ENCODE data around the gene PRPF40A. TPM values are rescaled to one million over a fixed set of nuclear protein-coding genes. Genes with fewer than 3 reads are reported as not detected.

Gene PRPF40A
- total RNA-seq, 2 experiments from 2014 or later = 116 to 117 TPM

DNA sequence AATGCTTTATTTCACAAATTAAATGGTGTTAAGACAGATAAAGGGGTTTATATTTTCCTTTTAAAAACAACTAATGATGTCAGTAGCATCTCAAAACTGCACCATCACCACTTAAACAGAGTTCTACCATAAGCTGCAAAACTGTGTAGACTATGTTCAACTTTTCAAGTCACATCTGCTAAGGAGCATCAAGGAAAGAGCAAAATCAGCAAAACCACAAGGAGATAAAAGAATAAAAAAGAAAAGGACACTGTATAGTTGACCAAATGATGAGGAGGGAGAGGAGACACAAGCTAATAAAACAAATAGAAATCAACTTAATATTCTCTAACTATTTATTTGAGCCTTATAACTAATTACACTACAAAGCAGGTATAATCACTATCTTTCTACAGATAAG, 33.9 kb downstream of the PRPF40A start:
- Mint-ChIP-seq H3K27me3 (ENCODE audit: low read depth) (no peaks in the 10 kb centered on the region), H3K27ac (no peak overlapping the region), H3K4me1 (ENCODE audit: low read depth) (peaks cover 4% of the 10 kb centered on the region), H3K4me3 (no peak overlapping the region), H3K9me3 (ENCODE audit: insufficient read depth) (no peaks in the 10 kb centered on the region), H3K36me3 (ENCODE audit: low read depth) (peaks cover 38% of the 10 kb centered on the region)
- POLR2A ChIA-PET = no interaction called here
- ATAC-seq (no peak), DNase-seq (no peak)
- CTCF ChIA-PET = interaction anchor here (2.0 kb wide), 1 partner anchor 33 kb away, joined by 5 read pairs; the partner anchor contains the start of gene PRPF40A

DNA sequence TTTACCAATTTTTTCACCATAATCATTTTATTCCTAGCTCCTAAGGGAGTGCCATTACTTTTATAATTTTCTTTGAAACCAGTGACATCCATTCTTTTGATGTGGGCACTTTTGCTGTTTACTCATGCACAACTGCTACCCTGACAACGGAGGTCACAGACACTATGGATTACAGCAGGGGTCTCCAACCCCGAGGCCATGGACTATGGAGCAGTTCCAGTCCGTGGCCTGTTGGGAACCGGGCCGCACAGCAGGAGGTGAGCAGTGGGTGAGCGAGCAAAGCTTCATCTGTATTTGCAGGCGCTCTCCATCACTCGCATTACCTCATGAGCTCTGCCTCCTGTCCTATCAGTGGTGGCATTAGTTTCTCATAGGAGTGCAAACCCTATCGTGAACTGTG, 34.6 kb downstream of the PRPF40A start:
- H3K4me3 Mint-ChIP-seq = no peak overlapping the region
- no peaks in the 10 kb centered on the region for H3K27me3 Mint-ChIP-seq (ENCODE audit: low read depth)
- POLR2A ChIA-PET = no interaction called here
- H3K27ac Mint-ChIP-seq = no peak overlapping the region
- ATAC-seq (no peak), DNase-seq (no peak)
- H3K4me1 Mint-ChIP-seq (ENCODE audit: low read depth) = peaks cover 4% of the 10 kb centered on the region
- H3K36me3 Mint-ChIP-seq (ENCODE audit: low read depth) = peaks cover 33% of the 10 kb centered on the region
- H3K9me3 Mint-ChIP-seq (ENCODE audit: insufficient read depth) = no peaks in the 10 kb centered on the region
- CTCF ChIA-PET = interaction anchor here (2.0 kb wide), 1 partner anchor 34 kb away, joined by 5 read pairs; the partner anchor contains the start of gene PRPF40A

DNA sequence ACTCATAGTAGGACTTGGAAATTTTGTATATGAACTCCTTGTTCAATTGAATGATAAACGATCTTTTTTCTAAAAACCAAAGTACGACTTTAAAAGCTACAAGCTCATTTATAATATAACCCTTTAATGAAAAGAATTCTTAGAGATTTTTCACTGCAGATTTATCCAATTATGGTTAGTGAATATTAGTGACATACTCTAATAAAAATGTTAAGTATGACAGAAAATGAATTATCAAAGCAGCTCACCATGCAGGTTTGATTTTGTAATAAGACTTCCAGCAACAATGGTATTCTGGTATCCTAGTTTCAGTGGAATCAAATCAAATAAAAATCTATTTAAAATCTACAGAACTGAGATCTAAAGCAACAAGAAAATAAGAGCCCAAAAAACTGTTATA, 38.5 kb downstream of the PRPF40A start:
- no peak for ATAC-seq
- H3K36me3 Mint-ChIP-seq (ENCODE audit: low read depth) = peaks cover 36% of the 10 kb centered on the region
- ChIA-PET CTCF (no interaction called here), POLR2A (interaction anchor here (0.6 kb wide), 1 partner anchor 38 kb away, joined by 3 read pairs; the partner anchor contains the start of gene PRPF40A)
- no peak overlapping the region for H3K4me3 Mint-ChIP-seq
- H3K9me3 Mint-ChIP-seq (ENCODE audit: insufficient read depth) = no peaks in the 10 kb centered on the region
- no peaks in the 10 kb centered on the region for H3K27me3 Mint-ChIP-seq (ENCODE audit: low read depth)
- H3K4me1 Mint-ChIP-seq (ENCODE audit: low read depth) = no peaks in the 10 kb centered on the region
- no peak overlapping the region for H3K27ac Mint-ChIP-seq
- no peak for DNase-seq

DNA sequence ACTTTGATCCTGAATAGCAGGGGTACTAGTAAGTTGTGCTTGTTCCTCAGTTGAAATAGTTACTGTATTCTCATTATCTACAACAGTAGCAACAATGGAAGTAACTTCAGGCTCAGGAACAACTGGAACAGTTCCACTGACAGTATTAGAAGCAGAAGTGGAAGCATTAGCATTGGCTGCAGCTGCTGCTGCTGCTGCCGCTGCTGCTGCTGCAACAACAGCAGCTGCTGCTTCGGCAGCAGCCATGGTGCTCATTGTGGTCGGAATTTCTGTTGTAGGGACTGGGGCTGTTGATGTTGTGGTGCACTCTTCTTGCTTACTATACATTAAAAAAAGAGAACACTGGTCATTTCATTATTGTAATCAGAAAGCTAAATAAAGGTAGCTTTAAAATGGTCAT, 40.8 kb downstream of the PRPF40A start:
- ChIA-PET CTCF (no interaction called here), POLR2A (interaction anchor here (1.0 kb wide), 1 partner anchor 40 kb away, joined by 5 read pairs; the partner anchor contains the start of gene PRPF40A)
- Mint-ChIP-seq H3K27me3 (ENCODE audit: low read depth) (no peaks in the 10 kb centered on the region), H3K27ac (no peak overlapping the region), H3K4me3 (no peak overlapping the region), H3K9me3 (ENCODE audit: insufficient read depth) (no peaks in the 10 kb centered on the region), H3K36me3 (ENCODE audit: low read depth) (peaks cover 45% of the 10 kb centered on the region), H3K4me1 (ENCODE audit: low read depth) (no peaks in the 10 kb centered on the region)
- ATAC-seq = no peak
- DNase-seq = no peak

GRCh38 chr2:152674334-152674733, 42.9 kb downstream of the PRPF40A start:
- ATAC-seq = no peak
- no peaks in the 10 kb centered on the region for H3K27me3 Mint-ChIP-seq (ENCODE audit: low read depth)
- DNase-seq = no peak
- no peaks in the 10 kb centered on the region for H3K4me1 Mint-ChIP-seq (ENCODE audit: low read depth)
- CTCF ChIA-PET = interaction anchor here (1.1 kb wide), 1 partner anchor 39 kb away, joined by 3 read pairs; no protein-coding TSS in a partner anchor
- H3K9me3 Mint-ChIP-seq (ENCODE audit: insufficient read depth) = no peaks in the 10 kb centered on the region
- POLR2A ChIA-PET = no interaction called here
- peaks cover 45% of the 10 kb centered on the region for H3K36me3 Mint-ChIP-seq (ENCODE audit: low read depth)
- no peak overlapping the region for H3K27ac Mint-ChIP-seq
- no peak overlapping the region for H3K4me3 Mint-ChIP-seq

DNA sequence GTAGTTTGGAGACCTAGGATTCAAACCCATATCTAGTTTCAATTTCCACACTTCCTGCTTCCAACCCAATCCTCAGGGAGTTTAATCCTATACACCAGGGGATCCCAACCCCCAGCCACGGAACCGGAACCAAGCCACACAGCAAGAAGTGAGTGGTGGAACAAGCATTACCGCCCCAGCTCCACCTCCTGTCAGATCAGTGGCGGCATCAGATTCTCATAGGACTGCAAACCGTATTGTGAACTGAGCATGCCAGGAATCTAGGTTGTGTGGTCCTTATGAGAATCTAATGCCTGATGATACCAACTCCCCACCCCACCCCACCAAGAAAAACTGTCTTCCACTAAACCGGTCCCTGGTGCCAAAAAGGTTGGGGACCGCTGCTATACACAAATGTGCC, 52.5 kb downstream of the PRPF40A start:
- ATAC-seq (no peak), DNase-seq (no peak)
- peaks cover 64% of the 10 kb centered on the region for H3K36me3 Mint-ChIP-seq (ENCODE audit: low read depth)
- H3K27me3 Mint-ChIP-seq (ENCODE audit: low read depth) = no peaks in the 10 kb centered on the region
- H3K9me3 Mint-ChIP-seq (ENCODE audit: insufficient read depth) = no peaks in the 10 kb centered on the region
- CTCF ChIA-PET = no interaction called here
- H3K4me3 Mint-ChIP-seq = no peak overlapping the region
- no peak overlapping the region for H3K27ac Mint-ChIP-seq
- no peaks in the 10 kb centered on the region for H3K4me1 Mint-ChIP-seq (ENCODE audit: low read depth)
- POLR2A ChIA-PET = interaction anchor here (0.7 kb wide), 1 partner anchor 489 kb away, joined by 3 read pairs; the partner anchor contains the start of gene STAM2

- H3K9me3 Mint-ChIP-seq (ENCODE audit: insufficient read depth) = no peaks in the 10 kb centered on the region
- no peak overlapping the region for H3K4me3 Mint-ChIP-seq
- H3K36me3 Mint-ChIP-seq (ENCODE audit: low read depth) = peaks cover 61% of the 10 kb centered on the region
- H3K27ac Mint-ChIP-seq = no peak overlapping the region
- no peaks in the 10 kb centered on the region for H3K4me1 Mint-ChIP-seq (ENCODE audit: low read depth)
- DNase-seq = no peak
- H3K27me3 Mint-ChIP-seq (ENCODE audit: low read depth) = no peaks in the 10 kb centered on the region
- ChIA-PET POLR2A (no interaction called here), CTCF (interaction anchor here (0.8 kb wide), 1 partner anchor 82 kb away, joined by 4 read pairs; no protein-coding TSS in a partner anchor)
- no peak for ATAC-seq
Observed at GRCh38 chr2:152661076-152661475, 56.2 kb downstream of the PRPF40A start.

GRCh38 chr2:152658221-152658620, 59.0 kb downstream of the PRPF40A start:
- Mint-ChIP-seq H3K36me3 (ENCODE audit: low read depth) (peaks cover 55% of the 10 kb centered on the region), H3K27me3 (ENCODE audit: low read depth) (no peaks in the 10 kb centered on the region), H3K4me1 (ENCODE audit: low read depth) (no peaks in the 10 kb centered on the region), H3K9me3 (ENCODE audit: insufficient read depth) (no peaks in the 10 kb centered on the region), H3K4me3 (no peak overlapping the region), H3K27ac (no peak overlapping the region)
- ATAC-seq (no peak), DNase-seq (no peak)
- ChIA-PET POLR2A (no interaction called here), CTCF (interaction anchor here (1.2 kb wide), 1 partner anchor 11 kb away, joined by 3 read pairs; no protein-coding TSS in a partner anchor)

DNA sequence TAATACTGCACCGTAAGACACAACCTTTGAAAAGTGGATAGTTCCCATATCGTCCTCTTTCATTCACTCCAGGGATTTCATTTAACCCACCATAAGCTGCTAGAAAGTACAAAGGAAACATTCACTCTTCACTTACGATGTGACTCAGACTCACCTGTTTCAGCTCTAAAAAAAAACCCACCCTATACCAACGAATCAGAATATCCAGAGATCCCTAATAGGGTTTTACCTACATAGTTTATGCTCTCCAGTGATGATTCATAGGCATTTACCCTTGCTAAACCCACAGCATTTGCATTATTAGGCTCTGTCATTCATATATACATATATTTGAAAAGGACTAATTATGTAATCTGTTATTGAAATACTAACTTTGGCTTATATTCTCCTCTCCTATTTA, 60.2 kb downstream of the PRPF40A start:
- Mint-ChIP-seq H3K4me1 (ENCODE audit: low read depth) (no peaks in the 10 kb centered on the region), H3K4me3 (no peak overlapping the region), H3K9me3 (ENCODE audit: insufficient read depth) (no peaks in the 10 kb centered on the region), H3K27me3 (ENCODE audit: low read depth) (no peaks in the 10 kb centered on the region), H3K36me3 (ENCODE audit: low read depth) (peaks cover 50% of the 10 kb centered on the region), H3K27ac (no peak overlapping the region)
- no peak for DNase-seq
- ATAC-seq = no peak
- POLR2A ChIA-PET = no interaction called here
- CTCF ChIA-PET = no interaction called here

- Mint-ChIP-seq H3K36me3 (ENCODE audit: low read depth) (peaks cover 44% of the 10 kb centered on the region), H3K27ac (no peak overlapping the region)
- CTCF ChIA-PET = no interaction called here
Observed at GRCh38 chr2:152655880-152656279, 61.4 kb downstream of the PRPF40A start.

GRCh38 chr2:152651834-152652233, 65.4 kb downstream of the PRPF40A start:
- no peak for ATAC-seq
- Mint-ChIP-seq H3K36me3 (ENCODE audit: low read depth) (peaks cover 26% of the 10 kb centered on the region), H3K27me3 (ENCODE audit: low read depth) (no peaks in the 10 kb centered on the region), H3K4me1 (ENCODE audit: low read depth) (no peaks in the 10 kb centered on the region), H3K27ac (no peak overlapping the region), H3K9me3 (ENCODE audit: insufficient read depth) (no peaks in the 10 kb centered on the region), H3K4me3 (no peak overlapping the region)
- POLR2A ChIA-PET = interaction anchor here (1.2 kb wide), 1 partner anchor 78 kb away, joined by 3 read pairs; no protein-coding TSS in a partner anchor
- DNase-seq = no peak
- CTCF ChIA-PET = interaction anchor here (1.7 to 2.3 kb wide), 2 partner anchors 16 to 476 kb away, joined by 5 to 17 read pairs; no protein-coding TSS in a partner anchor

More at GRCh38 chr2:152655880-152656279, 61.4 kb downstream of the PRPF40A start:
- no peaks in the 10 kb centered on the region for H3K9me3 Mint-ChIP-seq (ENCODE audit: insufficient read depth)
- no peak overlapping the region for H3K4me3 Mint-ChIP-seq
- no peaks in the 10 kb centered on the region for H3K4me1 Mint-ChIP-seq (ENCODE audit: low read depth)
- ATAC-seq (no peak), DNase-seq (no peak)
- no peaks in the 10 kb centered on the region for H3K27me3 Mint-ChIP-seq (ENCODE audit: low read depth)
- POLR2A ChIA-PET = no interaction called here

GRCh38 chr2:152650768-152651371, 66.4 kb downstream of the PRPF40A start:
- Mint-ChIP-seq H3K9me3 (ENCODE audit: insufficient read depth) (no peaks in the 10 kb centered on the region), H3K4me3 (no peak overlapping the region), H3K36me3 (ENCODE audit: low read depth) (peaks cover 19% of the 10 kb centered on the region), H3K4me1 (ENCODE audit: low read depth) (no peaks in the 10 kb centered on the region), H3K27ac (no peak overlapping the region), H3K27me3 (ENCODE audit: low read depth) (no peaks in the 10 kb centered on the region)
- ATAC-seq = no peak
- POLR2A ChIA-PET = interaction anchor here (1.2 kb wide), 1 partner anchor 79 kb away, joined by 3 read pairs; no protein-coding TSS in a partner anchor
- DNase-seq = no peak
- CTCF ChIA-PET = interaction anchor here (1.0 kb wide), 1 partner anchor 15 kb away, joined by 3 read pairs; no protein-coding TSS in a partner anchor

Measured in activated CD8-positive, alpha-beta T cell treated with anti-CD3 and anti-CD28 coated beads, Interleukin-2, amount 10 ng/mL, durations not matched to agents 7 days and 5 days (primary cell).